NCI-H1930 (cell line): ENCODE data around the gene FAM120AOS.
"Not testable (repeated sequence)": the region's sequence is repeated elsewhere in the genome, so short reads cannot be mapped to it uniquely, and the experiment has no call there.

Experiments
- DNase-seq, 2 experiments: peaks; one replicate each; lab custom pipeline; 2025; lab: John Stamatoyannopoulos, UW

Gene FAM120AOS

GRCh38 chr9:93467062-93467416 is 13.7 kb upstream of the FAM120AOS start:
- DNase-seq = no peak

- no peak for DNase-seq
Observed at GRCh38 chr9:93466416-93467061, 13.2 kb upstream of the FAM120AOS start.

GRCh38 chr9:93465855-93466254 is 12.5 kb upstream of the FAM120AOS start:
- no peak for DNase-seq

GRCh38 chr9:93464876-93465275 is 11.5 kb upstream of the FAM120AOS start:
- DNase-seq = no peak

GRCh38 chr9:93464395-93464794 is 11.0 kb upstream of the FAM120AOS start:
- DNase-seq = no peak

GRCh38 chr9:93463638-93464248 is 10.4 kb upstream of the FAM120AOS start:
- no peak for DNase-seq

GRCh38 chr9:93461821-93462220 is 8.4 kb upstream of the FAM120AOS start:
- no peak for DNase-seq

- no peak for DNase-seq
Observed at GRCh38 chr9:93461414-93461743, 8.0 kb upstream of the FAM120AOS start.

- DNase-seq = no peak
Observed at GRCh38 chr9:93460689-93461413, 7.5 kb upstream of the FAM120AOS start.

GRCh38 chr9:93459432-93459847 is 6.1 kb upstream of the FAM120AOS start:
- no peak for DNase-seq

GRCh38 chr9:93458712-93459111 is 5.3 kb upstream of the FAM120AOS start:
- no peak for DNase-seq

- DNase-seq = no peak
Observed at GRCh38 chr9:93457006-93457405, 3.6 kb upstream of the FAM120AOS start.

GRCh38 chr9:93456504-93456903 is 3.1 kb upstream of the FAM120AOS start:
- DNase-seq = no peak

GRCh38 chr9:93456022-93456421 is 2.6 kb upstream of the FAM120AOS start:
- no peak for DNase-seq

- DNase-seq = no peak
Observed at GRCh38 chr9:93452710-93453046, 703 bp downstream of the FAM120AOS start.

GRCh38 chr9:93451849-93452709 is 1.3 kb downstream of the FAM120AOS start:
- DNase-seq = no peak

- DNase-seq = peak; percentile 37 to 62
Observed at GRCh38 chr9:93450945-93451815, 2.2 kb downstream of the FAM120AOS start, which contains the start of gene FAM120A. TSS of gene FAM120A (plus strand) at chr9:93451685. CDS start at chr9:93451916, 231 bp downstream.

- no peak for DNase-seq
Observed at GRCh38 chr9:93447655-93448054, 5.7 kb downstream of the FAM120AOS start.

GRCh38 chr9:93446073-93446472 is 7.3 kb downstream of the FAM120AOS start:
- no peak for DNase-seq

- no peak for DNase-seq
Observed at GRCh38 chr9:93440896-93441580, 12.3 kb downstream of the FAM120AOS start.

GRCh38 chr9:93439301-93439700 is 14.1 kb downstream of the FAM120AOS start:
- not testable (repeated sequence) for DNase-seq
